ENCODE results near the gene CCDC185. TPM values are rescaled to one million over a fixed set of nuclear protein-coding genes. Genes with fewer than 3 reads are reported as not detected.
A peak's percentile ranks its signal among the peaks of the same experiment; 100 is the strongest.

Gene CCDC185
- total RNA-seq, 1 donor from 2014 or later = not detected

GRCh38 chr1:223364685-223365382 lies 28.4 kb upstream of the CCDC185 start:
- H3K4me3 Mint-ChIP-seq = peak overlapping the region; percentile 79
- intact Hi-C loops (cut with micrococcal nuclease) = loop anchor here (10.0 kb wide), 1 partner anchor 230 kb away; no protein-coding TSS in a partner anchor
- H3K9me3 Mint-ChIP-seq = no peaks in the 10 kb centered on the region
- H3K27ac Mint-ChIP-seq = no peak overlapping the region
- ChIA-PET POLR2A (no interaction called here), CTCF (interaction anchor here (1.3 kb wide), 1 partner anchor 231 kb away, joined by 4 read pairs; no protein-coding TSS in a partner anchor)
- TF ChIP-seq CTCF (IDR thresholded peaks at IDR 0.05) = no peak
- peaks cover 44% of the 10 kb centered on the region for H3K27me3 Mint-ChIP-seq
- DNase-seq = no peak
- no peaks in the 10 kb centered on the region for H3K36me3 Mint-ChIP-seq (ENCODE audit: low read depth)
- peak; percentile 10 for ATAC-seq (ENCODE audit: low read depth)
- H3K4me1 Mint-ChIP-seq = peaks cover 18% of the 10 kb centered on the region

- CTCF ChIA-PET = no interaction called here
- Mint-ChIP-seq H3K36me3 (ENCODE audit: low read depth) (no peaks in the 10 kb centered on the region), H3K9me3 (peaks cover 3% of the 10 kb centered on the region), H3K27me3 (peaks cover 14% of the 10 kb centered on the region), H3K4me1 (no peaks in the 10 kb centered on the region), H3K27ac (no peak overlapping the region), H3K4me3 (no peak overlapping the region)
- DNase-seq = no peak
- no peak for ATAC-seq (ENCODE audit: low read depth)
- intact Hi-C loops (cut with micrococcal nuclease) = no loop called here
- POLR2A ChIA-PET = no interaction called here
- TF ChIP-seq CTCF (IDR thresholded peaks at IDR 0.05) = no peak
Observed at GRCh38 chr1:223374064-223374610, 19.1 kb upstream of the CCDC185 start.

GRCh38 chr1:223378754-223379153 lies 14.5 kb upstream of the CCDC185 start:
- intact Hi-C loops (cut with micrococcal nuclease) = no loop called here
- peaks cover under 1% of the 10 kb centered on the region for H3K9me3 Mint-ChIP-seq
- no peak for ATAC-seq (ENCODE audit: low read depth)
- no peaks in the 10 kb centered on the region for H3K36me3 Mint-ChIP-seq (ENCODE audit: low read depth)
- ChIA-PET CTCF (no interaction called here), POLR2A (no interaction called here)
- H3K27me3 Mint-ChIP-seq = peaks cover 7% of the 10 kb centered on the region
- H3K27ac Mint-ChIP-seq = no peak overlapping the region
- no peak overlapping the region for H3K4me3 Mint-ChIP-seq
- DNase-seq = no peak
- H3K4me1 Mint-ChIP-seq = no peaks in the 10 kb centered on the region
- TF ChIP-seq CTCF (IDR thresholded peaks at IDR 0.05) = no peak

- TF ChIP-seq CTCF (IDR thresholded peaks at IDR 0.05) = no peak
- Mint-ChIP-seq H3K4me3 (no peak overlapping the region), H3K27ac (no peak overlapping the region), H3K9me3 (no peaks in the 10 kb centered on the region), H3K36me3 (ENCODE audit: low read depth) (no peaks in the 10 kb centered on the region), H3K4me1 (no peaks in the 10 kb centered on the region), H3K27me3 (peaks cover 9% of the 10 kb centered on the region)
- CTCF ChIA-PET = no interaction called here
- no peak for DNase-seq
- ATAC-seq (ENCODE audit: low read depth) = no peak
- POLR2A ChIA-PET = no interaction called here
- intact Hi-C loops (cut with micrococcal nuclease) = no loop called here
Observed at GRCh38 chr1:223386013-223386412, 7.2 kb upstream of the CCDC185 start.

GRCh38 chr1:223390618-223391017 lies 2.6 kb upstream of the CCDC185 start:
- ChIA-PET POLR2A (no interaction called here), CTCF (no interaction called here)
- ATAC-seq (ENCODE audit: low read depth) = no peak
- Mint-ChIP-seq H3K36me3 (ENCODE audit: low read depth) (no peaks in the 10 kb centered on the region), H3K4me1 (no peaks in the 10 kb centered on the region), H3K9me3 (no peaks in the 10 kb centered on the region), H3K27ac (no peak overlapping the region), H3K4me3 (no peak overlapping the region), H3K27me3 (peaks cover 19% of the 10 kb centered on the region)
- intact Hi-C loops (cut with micrococcal nuclease) = no loop called here
- DNase-seq = no peak
- no peak for TF ChIP-seq CTCF (IDR thresholded peaks at IDR 0.05)
